H1 (cell line): ENCODE data around the gene ROS1. TPM values are rescaled to one million over a fixed set of nuclear protein-coding genes. Genes with fewer than 3 reads are reported as not detected.

Experiments
- CHD7 ChIP-seq: fragments of 300-600 bp; sonication (generic); IDR thresholded peaks from 2 replicates; pipeline ENCODE4 v1.7.1; 2012; ENCODE audit warnings: low read length, moderate library complexity, mild to moderate bottlenecking, inconsistent platforms; ENCODE audit not compliant: insufficient replicate concordance
- CREB1 ChIP-seq: IDR thresholded peaks from 2 replicates; pipeline ENCODE4 v1.6.1; 2012; ENCODE audit warnings: inconsistent platforms
- E2F6 ChIP-seq: IDR thresholded peaks from 2 replicates; pipeline ENCODE4 v1.6.1; 2012; ENCODE audit warnings: inconsistent platforms
- HDAC2 ChIP-seq, 2 experiments: fragments of 300-600 bp in 1 of 2; sonication (generic) in 1 of 2; IDR thresholded peaks; 2 replicates each; pipeline ENCODE4 v1.6.1; 2011 to 2012; ENCODE audit warnings: low read depth in 2 of 2, low read length in 2 of 2, mild to moderate bottlenecking in 2 of 2, moderate library complexity in 2 of 2, borderline replicate concordance in 1 of 2, inconsistent platforms in 1 of 2
- SIN3A ChIP-seq, 2 experiments: IDR thresholded peaks in 1 of 2; conservative IDR thresholded peaks in 1 of 2; 2 replicates each; pipeline ENCODE4 v1.6.1; 2011 to 2012; ENCODE audit warnings: low read length in 2 of 2, improper control_type of control experiment in 1 of 2, low read depth in 1 of 2, mild to moderate bottlenecking in 1 of 2
- SP4 ChIP-seq: IDR thresholded peaks from 2 replicates; pipeline ENCODE4 v1.6.1; 2012; ENCODE audit warnings: low read length, inconsistent platforms
- TAF7 ChIP-seq: optimal IDR thresholded peaks from 2 replicates; pipeline ENCODE3; 2011; ENCODE audit warnings: low read depth, mild to moderate bottlenecking, inconsistent platforms, low read length, moderate library complexity, borderline replicate concordance
- polyA plus RNA-seq, 7 experiments: library from polyadenylated mRNA; depleted of rRNA in 3 of 7; stranded (reverse) in 5 of 7; unstranded in 2 of 7; fragments of >200 nt in 5 of 7; fragments of 200-250 nt in 2 of 7; gene quantifications; 1 replicate in 5 of 7; 2 replicates in 1 of 7; 4 replicates in 1 of 7; pipeline versions ENCODE4 v1.2.1 to v1.2.3, GENCODE V29; 2011 to 2013; ENCODE audit warnings: missing spikeins in 2 of 7, mixed read lengths in 2 of 7
- total RNA-seq: library from RNA; stranded (reverse); fragmentation: NEBNext Ultra II Directional; extraction: Animal tissue kit (Norgen Biotek cat#: 25700); gene quantifications from 2 replicates; pipeline ENCODE4 v1.2.1, GENCODE V29; 2021

Gene ROS1
- total and polyA plus RNA-seq, 2 of the 8 experiments (the other 6 are each of a cell fraction or from before 2014, with no cell fraction given) = not detected

GRCh38 chr6:117351521-117351920 is 74.2 kb downstream of the ROS1 start (continued):
- TF ChIP-seq CHD7 (no peak), E2F6 (no peak), CREB1 (no peak), SIN3A (conservative IDR thresholded peaks at IDR 0.05 in 1 of 2, IDR thresholded peaks at IDR 0.05 in 1 of 2; ENCODE audit: low read depth in 1 of 2, low read length in 2 of 2) (no peak), SP4 (no peak), HDAC2 (IDR thresholded peaks at IDR 0.05; ENCODE audit: borderline replicate concordance in 1 of 2, low read depth in 2 of 2, low read length in 2 of 2) (no peak), TAF7 (no peak)
- TF ChIP-seq, all 59 proteins: peak for 0
